ENCODE data around the gene CCSER1. TPM values are rescaled to one million over a fixed set of nuclear protein-coding genes. Genes with fewer than 3 reads are reported as not detected.

Gene CCSER1
- total RNA-seq, 1 donor from 2014 or later, result 8.4 TPM

GRCh38 chr4:90841676-90842075, 714.5 kb downstream of the CCSER1 start:
- Histone ChIP-seq H3K4me1 (no peaks in the 10 kb centered on the region), H3K36me3 (no peaks in the 10 kb centered on the region), H3K4me3 (no peak overlapping the region), H3K27me3 (ENCODE audit: low read depth) (no peaks in the 10 kb centered on the region), H3K9me3 (no peaks in the 10 kb centered on the region), H3K27ac (no peak overlapping the region)
- intact Hi-C loops (cut with DNase I), result no loop called here
- no peak for DNase-seq
- TF ChIP-seq CTCF (IDR thresholded peaks at IDR 0.05), result no peak
- no peak for ATAC-seq

- TF ChIP-seq CTCF (IDR thresholded peaks at IDR 0.05), result no peak
- intact Hi-C loops (cut with DNase I), result no loop called here
- DNase-seq (no peak), ATAC-seq (peak; percentile 77 to 90)
- Histone ChIP-seq H3K27ac (no peak overlapping the region), H3K4me3 (no peak overlapping the region), H3K4me1 (no peaks in the 10 kb centered on the region), H3K27me3 (ENCODE audit: low read depth) (no peaks in the 10 kb centered on the region), H3K9me3 (no peaks in the 10 kb centered on the region), H3K36me3 (no peaks in the 10 kb centered on the region)
Measured at GRCh38 chr4:90842960-90843359, 715.8 kb downstream of the CCSER1 start.

- no peak for ATAC-seq
- H3K36me3 ChIP-seq, result no peaks in the 10 kb centered on the region
- DNase-seq, result no peak
- intact Hi-C loops (cut with DNase I), result no loop called here
- no peaks in the 10 kb centered on the region for H3K4me1 ChIP-seq
- no peak overlapping the region for H3K27ac ChIP-seq
- H3K27me3 ChIP-seq (ENCODE audit: low read depth), result no peaks in the 10 kb centered on the region
- no peak for TF ChIP-seq CTCF (IDR thresholded peaks at IDR 0.05)
- no peaks in the 10 kb centered on the region for H3K9me3 ChIP-seq
- no peak overlapping the region for H3K4me3 ChIP-seq
Measured at GRCh38 chr4:90844241-90844640, 717.0 kb downstream of the CCSER1 start.

GRCh38 chr4:90845777-90846176, 718.6 kb downstream of the CCSER1 start:
- no peaks in the 10 kb centered on the region for H3K4me1 ChIP-seq
- H3K36me3 ChIP-seq, result no peaks in the 10 kb centered on the region
- DNase-seq (no peak), ATAC-seq (no peak)
- no peak for TF ChIP-seq CTCF (IDR thresholded peaks at IDR 0.05)
- H3K27me3 ChIP-seq (ENCODE audit: low read depth), result no peaks in the 10 kb centered on the region
- intact Hi-C loops (cut with DNase I), result no loop called here
- H3K4me3 ChIP-seq, result no peak overlapping the region
- H3K9me3 ChIP-seq, result no peaks in the 10 kb centered on the region
- no peak overlapping the region for H3K27ac ChIP-seq

DNA sequence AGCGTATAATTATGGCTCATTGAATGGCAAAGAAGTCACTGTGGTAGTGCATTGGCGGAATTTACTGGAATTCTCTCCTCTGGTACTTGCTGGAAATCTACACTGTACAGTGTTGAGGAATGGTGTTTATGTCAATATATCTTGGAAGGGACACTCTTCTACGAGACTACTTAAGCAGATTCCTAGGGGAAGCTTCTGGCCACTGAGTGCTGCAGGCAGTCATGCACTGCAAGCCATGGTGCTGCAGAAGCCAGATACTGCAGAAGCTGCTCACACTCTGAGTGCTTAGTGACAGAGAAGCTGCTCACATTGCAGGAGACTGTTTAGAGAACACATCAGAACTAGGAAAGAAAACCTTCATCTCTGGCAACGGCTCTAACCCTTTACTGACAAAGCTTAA, 725.0 kb downstream of the CCSER1 start:
- intact Hi-C loops (cut with DNase I), result no loop called here
- no peaks in the 10 kb centered on the region for H3K27me3 ChIP-seq (ENCODE audit: low read depth)
- H3K9me3 ChIP-seq, result no peaks in the 10 kb centered on the region
- no peaks in the 10 kb centered on the region for H3K36me3 ChIP-seq
- H3K4me1 ChIP-seq, result no peaks in the 10 kb centered on the region
- H3K27ac ChIP-seq, result no peak overlapping the region
- DNase-seq (no peak), ATAC-seq (no peak)
- no peak overlapping the region for H3K4me3 ChIP-seq
- no peak for TF ChIP-seq CTCF (IDR thresholded peaks at IDR 0.05)

GRCh38 chr4:90855111-90855510, 727.9 kb downstream of the CCSER1 start:
- ATAC-seq (no peak), DNase-seq (no peak)
- H3K4me3 ChIP-seq, result no peak overlapping the region
- intact Hi-C loops (cut with DNase I), result no loop called here
- TF ChIP-seq CTCF (IDR thresholded peaks at IDR 0.05), result no peak
- no peaks in the 10 kb centered on the region for H3K4me1 ChIP-seq
- no peaks in the 10 kb centered on the region for H3K36me3 ChIP-seq
- no peaks in the 10 kb centered on the region for H3K27me3 ChIP-seq (ENCODE audit: low read depth)
- H3K9me3 ChIP-seq, result no peaks in the 10 kb centered on the region
- H3K27ac ChIP-seq, result no peak overlapping the region
